NCI-H1694 (cell line): ENCODE results near the gene ATP6AP2.

Experiments used
- DNase-seq: peaks from one replicate; lab custom pipeline; 2025; lab: John Stamatoyannopoulos, UW

The ATP6AP2 gene

DNA sequence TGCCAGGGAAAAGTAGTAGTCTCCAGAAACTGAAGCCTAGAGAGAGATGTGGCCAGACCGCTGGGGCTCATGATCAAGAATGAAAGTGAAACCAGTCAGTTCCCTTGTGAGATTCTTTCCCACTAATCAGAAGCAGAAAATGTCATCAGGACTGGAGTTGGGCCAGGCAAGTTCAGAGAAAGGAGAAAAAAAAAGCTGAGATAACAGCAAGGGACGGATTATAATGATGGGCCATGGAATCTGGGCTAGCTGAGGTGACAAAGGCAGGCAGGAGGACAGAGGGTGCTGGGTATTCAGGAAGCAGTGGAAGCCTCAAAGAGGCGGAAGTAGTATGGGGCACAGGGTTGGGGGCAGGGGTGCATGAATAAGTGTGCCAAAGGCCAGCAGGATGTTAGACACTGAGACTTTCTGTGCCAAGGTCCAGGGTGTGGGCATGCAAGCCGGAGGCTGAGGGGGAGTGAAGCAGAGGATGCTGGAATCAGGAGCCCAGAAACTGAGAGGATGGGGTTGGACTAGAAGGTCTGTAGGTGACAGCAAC is 64.1 kb downstream of the ATP6AP2 start:
- peak; percentile 5 for DNase-seq

DNA sequence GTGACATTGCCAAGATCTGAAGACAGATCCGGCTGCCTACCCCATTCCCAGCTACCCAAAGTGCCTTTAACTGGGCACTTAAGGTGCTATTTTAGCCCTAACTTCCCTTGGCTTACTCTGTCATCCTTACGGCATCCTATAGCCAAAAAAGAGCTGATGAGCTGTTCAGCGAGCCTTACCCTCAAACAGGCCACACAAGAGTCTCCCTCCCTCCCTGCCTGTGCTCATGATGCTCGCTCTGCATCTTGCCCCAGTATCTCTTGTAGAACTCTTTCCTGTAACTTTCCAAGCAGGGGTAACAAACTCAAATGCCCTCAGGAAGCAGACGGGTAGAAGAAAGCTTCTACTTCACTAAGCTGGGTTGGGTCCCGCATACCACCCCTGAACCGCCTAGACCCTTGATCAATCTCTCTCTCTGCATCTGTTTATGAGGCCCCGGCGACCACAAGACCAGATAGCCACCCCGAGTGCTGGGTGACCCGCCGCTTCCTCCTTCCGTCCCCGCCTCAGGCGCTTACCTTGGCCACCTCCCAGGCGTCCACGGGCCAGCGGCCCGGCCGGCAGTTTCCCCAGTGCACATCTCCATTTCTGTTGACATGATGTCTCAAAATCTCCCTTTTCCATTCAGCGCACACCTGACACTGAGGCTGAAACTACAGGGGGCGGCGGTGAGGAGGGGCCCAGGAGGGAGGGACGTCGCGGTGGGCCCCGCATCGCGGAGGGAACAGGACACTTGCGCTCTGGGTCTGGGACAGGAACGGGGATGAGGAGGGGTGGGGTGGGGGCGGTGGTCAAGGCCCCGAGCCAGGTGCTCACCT is 65.9 kb downstream of the ATP6AP2 start:
- no peak for DNase-seq

DNA sequence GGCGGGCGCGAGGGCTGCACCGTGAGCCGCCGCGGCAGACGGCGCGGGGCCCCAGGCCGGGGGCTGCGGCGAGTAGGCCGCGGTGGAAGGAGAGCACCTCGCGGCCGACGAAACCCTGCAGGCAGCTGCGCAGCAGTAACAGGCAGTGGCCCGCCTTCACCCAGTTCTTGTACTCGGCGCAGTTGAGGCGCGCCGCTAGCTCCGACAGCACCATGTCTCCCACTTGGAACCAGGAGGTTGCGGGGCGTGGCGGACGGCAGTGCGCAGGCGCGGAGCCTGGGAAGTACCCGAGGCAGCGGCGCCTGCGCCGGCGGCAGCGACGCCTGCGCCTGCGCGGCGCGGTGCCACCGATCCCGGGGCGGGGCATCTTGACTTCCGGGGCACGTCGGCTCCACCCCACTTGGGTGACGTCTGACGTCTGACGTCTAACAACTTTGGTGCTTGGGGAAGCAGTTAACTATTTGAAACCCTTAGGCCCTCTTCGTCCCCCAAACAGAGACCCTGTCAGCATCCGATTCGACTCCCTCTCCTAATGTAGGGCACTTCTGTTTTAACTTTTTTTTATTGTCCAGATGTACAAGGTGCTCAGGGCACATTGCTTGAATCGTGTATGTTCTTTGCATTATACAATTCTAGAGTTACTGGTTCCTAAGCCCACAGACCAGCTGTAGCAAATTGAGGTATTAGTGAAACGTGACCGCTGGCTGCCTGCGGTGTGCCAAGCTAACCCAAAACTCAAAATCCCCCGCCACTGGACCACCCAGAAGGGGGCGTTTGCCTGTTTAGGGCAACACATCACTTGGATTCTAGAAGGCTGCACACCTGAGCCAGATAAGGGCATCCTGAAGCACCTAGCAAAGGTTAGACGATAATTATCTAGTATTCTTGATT is 66.8 kb downstream of the ATP6AP2 start, which contains the start of gene CXorf38:
CXorf38 (minus strand) TSS at position 255 of the 891 bp plus-strand sequence; CDS start at position 214, 41 bp downstream.
- peak; percentile 77 for DNase-seq

DNA sequence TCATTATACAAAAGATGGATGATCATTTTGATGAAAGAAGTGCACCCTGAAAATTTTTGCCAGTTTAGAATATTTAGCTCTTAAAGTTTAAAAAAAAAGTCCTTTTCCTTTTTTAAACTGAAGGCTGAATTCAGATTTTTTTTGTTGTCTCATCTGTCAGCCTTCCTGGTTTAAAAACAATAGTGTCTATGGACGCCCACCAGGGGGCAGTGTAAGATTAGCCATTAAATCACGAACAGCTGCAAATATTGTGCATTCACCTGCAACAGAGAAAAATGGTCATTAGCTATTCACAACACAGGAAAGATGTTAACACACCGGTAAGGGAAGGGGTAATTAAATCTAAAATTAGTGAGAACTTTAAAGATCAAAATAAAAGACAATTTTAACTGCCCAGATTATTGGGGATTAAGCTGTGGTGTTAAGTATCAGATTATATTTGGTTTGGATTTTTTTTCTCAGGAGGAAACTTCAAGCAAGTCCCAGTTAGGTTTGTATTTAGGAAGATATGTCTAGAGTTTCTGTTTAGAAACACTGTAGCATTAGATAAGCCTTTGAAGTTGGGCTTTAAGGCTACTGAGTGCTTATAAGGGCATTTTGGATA is 71.0 kb downstream of the ATP6AP2 start:
- DNase-seq: peak; percentile 60

DNA sequence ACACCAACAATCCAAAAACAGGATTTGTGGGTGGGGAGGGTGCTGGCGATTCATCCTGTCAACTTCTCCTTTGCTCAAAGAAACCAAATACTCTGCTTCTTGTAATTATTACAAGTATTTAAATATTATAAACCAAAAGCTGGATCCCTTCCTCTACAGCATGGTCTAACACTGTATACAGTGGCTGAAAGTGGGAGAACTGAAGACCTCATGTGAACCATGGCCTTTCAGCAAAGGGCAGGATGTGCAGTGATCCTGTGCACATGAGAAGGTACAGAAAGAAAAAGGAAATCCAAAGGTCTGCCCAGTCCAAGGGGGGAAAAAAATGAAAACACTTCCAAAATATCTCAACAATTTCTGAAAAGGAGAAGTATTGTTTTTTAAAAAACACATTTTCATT is 71.9 kb downstream of the ATP6AP2 start:
- DNase-seq: no peak

DNA sequence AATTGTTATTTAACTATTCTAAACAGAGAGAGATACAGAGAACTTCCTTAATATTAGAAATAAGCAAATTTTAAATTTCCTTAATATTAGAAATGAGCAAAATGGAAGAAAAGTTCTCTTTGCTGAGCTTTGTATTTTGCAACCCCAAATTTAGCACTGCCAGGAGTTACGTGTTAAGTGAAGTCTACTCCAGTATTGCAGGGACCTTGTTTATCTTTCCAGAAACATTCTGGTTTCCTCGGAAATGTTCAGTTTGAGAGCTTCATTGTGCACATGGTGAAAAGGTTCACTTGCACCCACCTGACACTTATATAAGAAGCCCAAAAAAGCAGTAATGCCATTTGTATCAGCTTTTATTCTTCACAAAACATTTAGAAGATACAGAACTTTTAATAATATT is 72.8 kb downstream of the ATP6AP2 start:
- no peak for DNase-seq
